A172 (cell line): ENCODE data around the gene TMEM184A. TPM values are rescaled to one million over a fixed set of nuclear protein-coding genes. Genes with fewer than 3 reads are reported as not detected.

Experiments
- DNase-seq: peaks from one replicate; pipeline ENCODE4 v3.0.0-alpha.2; 2015; ENCODE audit warnings: low spot score
- total RNA-seq: library from RNA; depleted of rRNA; stranded (reverse); fragments of >200 nt; shearing (Covaris generic); gene quantifications from 2 replicates; pipeline ENCODE4 v1.2.3, GENCODE V29; 2014

The TMEM184A gene
- total RNA-seq, 1 experiment from 2014 or later = 2.7 TPM

DNA sequence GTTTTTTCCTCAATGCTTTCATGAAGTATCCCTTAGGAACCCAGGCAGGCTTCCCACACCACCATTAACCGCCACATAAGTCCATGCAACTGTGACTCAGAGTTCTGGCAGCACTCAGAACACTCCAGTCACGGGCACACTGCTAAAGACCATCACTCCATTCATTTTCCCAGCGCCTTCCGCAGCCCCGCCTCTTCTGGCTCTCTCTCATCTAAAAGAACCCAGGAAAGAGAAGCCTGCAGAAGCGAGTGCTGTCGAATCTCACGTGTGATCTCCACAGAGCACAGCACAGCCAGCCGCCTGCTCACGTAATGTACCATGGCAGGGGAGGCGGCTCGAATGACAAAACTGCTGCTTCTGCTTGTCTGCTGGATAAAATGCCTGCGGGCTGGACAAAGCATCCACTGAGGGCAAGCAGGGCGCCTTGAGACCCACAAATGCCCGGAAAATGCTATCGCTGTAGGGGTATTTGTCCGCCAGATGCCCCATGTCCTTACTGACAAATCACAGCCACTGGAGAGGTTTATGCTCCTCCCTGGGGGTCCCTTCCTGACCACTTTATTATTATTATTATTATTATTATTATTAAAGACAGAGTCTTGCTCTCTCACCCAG is 12.0 kb upstream of the TMEM184A start:
- peak; percentile 99 for DNase-seq

DNA sequence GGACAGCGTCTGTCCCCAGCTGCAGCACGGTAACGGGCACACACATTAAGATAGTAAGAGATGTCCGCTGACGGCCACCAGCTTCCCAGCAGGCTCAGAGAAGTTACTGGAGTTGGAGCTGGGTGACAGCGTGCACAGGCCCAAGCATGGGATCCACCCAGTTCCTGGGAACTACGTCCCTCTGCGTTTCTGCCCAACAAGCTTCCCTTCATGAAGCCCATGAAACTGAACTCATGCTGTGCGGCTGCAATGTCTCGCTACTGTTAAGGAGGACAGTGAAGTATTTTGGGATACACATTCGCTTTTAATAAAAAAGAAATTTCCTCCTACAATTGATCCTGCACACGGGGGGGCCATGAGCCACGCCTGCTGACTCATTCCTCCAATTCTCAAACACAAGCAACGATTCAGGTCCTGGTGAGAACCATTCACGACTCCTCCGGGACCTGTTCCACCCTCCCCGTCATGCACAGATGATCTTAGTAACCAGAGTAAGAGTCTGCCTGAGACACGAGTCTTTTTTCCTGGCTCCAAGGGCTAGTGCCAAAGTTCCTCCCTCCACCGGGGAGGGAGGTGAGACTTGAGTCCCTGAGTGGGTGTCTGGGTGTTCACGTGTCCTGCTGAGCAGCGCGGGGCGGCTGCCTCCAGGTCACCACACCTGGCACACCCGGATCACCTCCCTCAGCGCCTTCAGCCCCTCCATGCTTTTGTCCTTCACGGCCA is 11.2 kb upstream of the TMEM184A start:
- DNase-seq = peak; percentile 94

DNA sequence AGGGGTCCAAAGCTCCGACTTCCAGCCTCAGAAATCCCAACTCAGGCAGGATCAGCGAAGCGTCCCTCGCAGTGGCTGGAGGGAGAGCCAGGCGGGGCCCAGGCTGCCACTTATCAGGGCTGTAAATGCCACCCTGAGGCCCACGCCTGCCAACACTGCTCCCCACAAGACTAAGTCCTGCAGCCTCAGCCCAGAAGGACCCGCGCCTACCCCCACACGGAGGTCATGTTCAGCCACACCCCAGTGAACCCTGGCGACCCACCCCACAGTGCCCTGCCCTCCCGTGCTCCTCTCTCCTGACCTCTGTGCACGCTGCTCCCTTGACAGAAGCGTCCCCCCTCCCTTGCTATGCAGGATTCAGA is 10.7 kb upstream of the TMEM184A start:
- DNase-seq = no peak

DNA sequence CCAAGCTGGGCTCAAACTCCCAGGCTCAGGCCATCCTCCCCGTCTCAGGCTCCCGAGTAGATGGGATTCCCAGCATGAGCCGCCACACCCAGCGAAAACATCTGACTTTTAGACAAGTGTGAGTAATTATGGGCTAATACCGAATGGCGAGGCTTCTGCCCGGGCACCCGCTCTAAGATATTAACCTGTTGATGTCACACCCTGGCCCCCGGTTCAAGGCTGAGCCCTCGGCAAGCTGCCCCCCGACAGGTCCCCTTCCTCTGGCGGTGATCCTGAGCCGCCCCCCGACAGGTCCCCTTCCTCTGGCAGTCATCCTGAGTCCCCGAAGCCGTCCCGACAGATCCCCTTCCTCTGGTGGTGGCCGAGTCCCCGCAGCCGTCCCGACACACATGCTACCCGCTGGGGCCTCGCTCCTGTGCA is 8.6 kb upstream of the TMEM184A start:
- peak; percentile 91 for DNase-seq

DNA sequence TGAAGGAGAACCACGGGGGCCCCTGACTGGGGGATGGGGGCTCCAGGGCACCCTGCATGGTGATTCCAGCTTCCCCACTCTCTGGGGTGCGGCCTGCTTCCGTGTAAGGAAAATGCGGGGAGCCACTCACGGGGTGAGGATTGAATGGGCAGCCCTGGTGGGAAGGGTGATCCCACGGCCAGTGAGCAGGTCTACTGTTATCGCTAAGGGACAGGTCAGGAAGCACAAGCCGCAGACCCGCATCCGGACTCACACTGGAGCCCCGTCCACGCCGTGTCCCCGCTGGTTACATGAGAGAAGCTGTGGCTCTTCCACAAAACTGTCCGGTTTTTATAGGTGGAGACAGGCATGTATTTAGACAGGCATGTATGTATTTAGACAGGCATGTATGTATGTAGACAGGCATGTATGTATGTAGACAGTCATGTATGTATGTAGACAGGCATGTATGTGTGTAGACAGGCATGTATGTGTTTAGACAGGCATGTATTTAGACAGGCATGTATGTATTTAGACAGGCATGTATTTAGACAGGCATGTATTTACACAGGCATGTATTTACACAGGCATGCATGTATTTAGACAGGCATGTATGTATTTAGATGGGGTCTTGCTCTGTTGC is 8.1 kb upstream of the TMEM184A start:
- no peak for DNase-seq

DNA sequence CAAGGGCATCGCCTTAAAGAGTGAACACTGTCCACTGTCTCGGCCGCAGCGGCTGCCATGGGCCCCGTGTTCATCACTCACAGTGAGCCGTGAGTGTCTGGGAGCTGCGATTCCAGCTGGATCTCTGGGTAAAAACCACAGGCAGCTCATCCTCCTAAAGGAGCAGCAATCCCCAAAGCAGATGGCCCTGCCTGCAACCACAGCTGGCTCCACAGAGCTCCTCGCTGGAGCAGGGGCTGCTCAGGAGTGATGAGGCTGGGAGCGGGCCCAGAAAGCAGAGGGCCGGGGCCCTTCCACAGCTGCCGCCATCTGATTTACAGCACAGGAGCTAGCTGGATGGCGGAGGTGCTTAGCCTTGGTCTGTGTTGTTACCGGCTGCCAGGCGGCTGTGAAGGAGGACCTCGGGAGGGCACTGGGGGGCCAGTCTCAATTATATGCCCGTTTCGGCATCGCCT is 6.6 kb upstream of the TMEM184A start:
- DNase-seq = no peak

DNA sequence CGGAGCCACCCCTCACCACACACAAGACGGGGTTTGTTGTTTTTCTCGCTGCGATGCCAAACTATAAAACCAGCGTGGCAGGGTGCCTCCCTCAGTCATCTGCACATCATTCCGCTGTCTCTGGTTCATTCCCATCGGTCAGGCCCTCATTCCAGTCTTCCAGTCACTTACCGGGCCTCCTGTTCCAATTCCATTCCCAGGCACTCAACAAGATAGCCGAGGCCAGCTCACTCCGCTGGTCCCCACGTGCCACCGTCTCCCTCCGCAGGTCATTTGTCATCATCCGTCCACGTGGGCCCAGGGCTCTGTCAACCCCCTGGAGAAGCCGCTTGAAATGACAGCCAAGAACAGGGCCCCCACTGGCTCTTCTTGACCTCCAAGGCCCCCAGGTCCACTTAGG is 6.1 kb upstream of the TMEM184A start:
- no peak for DNase-seq

DNA sequence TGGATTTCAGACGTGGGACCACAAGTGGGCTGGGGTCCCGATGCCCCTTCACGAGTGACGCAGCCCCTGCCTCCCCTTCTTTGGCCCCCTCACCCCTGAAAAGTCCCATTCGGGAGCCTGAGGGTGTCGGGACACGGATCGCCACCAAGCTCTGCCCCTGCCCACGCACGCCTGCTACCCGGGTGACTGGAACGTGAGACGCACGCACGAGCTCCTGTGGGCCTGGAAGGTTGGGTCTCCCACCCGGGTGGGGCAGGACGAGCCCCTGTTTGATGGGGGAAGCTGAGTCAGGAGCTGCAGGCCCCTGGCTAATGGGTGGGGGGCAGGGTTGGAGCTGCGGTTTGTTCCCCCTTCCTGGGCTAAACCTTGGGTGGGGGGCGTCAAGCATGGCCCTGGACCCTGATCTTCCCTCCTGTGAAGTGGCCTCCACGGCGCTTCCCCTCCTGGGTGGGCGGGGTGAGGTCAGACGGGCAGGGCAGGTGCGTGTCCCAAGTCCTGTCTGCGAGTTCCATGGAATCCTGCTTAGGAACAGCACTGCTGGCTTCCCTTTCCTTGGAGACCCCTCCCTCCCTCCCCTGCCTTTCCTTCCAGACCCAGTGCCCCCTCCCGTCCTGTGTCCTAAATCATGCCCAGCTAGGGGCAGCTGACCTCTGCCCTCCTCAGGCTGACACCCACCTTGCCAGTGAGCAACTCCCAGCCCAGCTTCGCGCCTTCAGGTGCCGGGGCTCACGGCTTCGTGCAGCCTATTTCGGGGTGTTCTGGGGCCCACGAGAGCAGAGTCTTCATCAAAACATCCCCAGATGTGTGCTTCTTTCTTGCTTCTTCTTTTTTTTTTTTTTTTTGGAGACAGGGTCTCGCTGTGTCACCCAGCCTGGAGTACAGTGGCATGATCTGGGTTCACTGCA is 5.3 kb upstream of the TMEM184A start:
- DNase-seq = no peak

DNA sequence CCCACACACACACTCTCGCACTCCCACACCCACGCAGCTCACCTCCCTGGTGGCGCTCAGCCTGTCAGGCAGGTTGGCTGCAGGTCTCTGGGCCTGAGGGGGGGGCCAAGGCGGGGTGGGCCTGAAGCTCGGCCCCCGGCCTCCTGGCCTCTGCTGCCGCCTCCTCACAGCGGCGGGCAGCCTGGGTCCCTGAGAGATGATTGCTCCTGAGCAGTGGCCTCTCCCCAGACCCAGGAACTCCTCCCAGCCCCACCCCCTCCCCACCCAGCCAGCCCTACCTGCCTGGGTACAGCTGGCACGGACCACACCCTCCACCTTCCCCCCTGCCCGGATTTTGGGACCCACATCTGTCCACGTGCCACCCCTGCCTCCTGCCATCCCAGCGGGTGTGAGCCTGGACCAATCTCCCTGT is 4.6 kb upstream of the TMEM184A start:
- no peak for DNase-seq

DNA sequence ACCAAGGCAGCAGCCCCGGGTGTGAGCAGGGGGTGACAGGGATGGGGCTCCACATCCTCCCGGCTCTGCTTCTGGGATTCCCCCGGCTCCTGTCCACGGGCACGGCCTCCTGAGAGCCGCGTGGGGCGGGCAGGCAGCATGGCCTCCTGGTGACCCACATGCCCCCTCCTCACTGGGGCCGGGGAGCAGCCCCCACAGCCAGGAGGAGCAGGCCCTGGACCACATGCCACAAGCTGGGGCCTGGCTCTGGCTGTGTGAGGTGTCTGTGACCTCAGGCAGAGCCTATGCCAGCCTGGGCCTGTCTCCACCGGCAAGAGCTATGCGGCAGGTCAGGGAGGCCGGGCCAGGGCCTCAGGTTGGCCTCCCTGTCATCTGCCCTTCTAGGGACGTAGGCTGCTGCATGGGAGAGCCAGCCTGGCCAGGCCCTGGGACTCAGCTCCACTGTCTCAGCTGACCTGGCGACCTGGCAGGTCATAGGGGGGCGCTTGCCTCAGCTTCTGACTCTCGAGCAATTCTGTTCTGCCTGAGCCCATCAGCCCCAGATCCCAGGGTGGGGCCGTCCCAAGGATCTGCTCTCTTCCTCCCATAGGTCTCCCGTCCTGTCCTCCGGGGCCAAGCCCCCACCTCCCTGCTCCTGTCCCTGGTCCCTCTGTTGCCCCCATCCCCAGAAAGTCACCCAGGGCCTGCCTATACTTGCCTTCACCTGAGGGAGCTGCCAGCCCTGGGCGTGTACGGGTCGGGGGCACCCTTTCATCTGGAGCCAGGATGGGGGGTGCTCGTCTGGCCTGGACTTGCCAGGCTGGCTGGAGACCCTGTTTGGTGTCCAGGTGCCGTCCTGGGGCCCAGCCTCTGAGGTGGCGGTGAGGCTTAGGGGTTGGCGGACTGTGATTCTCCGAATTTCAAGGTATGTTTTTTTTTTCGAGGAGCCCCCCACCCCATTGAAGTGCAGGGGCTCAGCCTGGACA is 3.9 kb upstream of the TMEM184A start:
- no peak for DNase-seq

DNA sequence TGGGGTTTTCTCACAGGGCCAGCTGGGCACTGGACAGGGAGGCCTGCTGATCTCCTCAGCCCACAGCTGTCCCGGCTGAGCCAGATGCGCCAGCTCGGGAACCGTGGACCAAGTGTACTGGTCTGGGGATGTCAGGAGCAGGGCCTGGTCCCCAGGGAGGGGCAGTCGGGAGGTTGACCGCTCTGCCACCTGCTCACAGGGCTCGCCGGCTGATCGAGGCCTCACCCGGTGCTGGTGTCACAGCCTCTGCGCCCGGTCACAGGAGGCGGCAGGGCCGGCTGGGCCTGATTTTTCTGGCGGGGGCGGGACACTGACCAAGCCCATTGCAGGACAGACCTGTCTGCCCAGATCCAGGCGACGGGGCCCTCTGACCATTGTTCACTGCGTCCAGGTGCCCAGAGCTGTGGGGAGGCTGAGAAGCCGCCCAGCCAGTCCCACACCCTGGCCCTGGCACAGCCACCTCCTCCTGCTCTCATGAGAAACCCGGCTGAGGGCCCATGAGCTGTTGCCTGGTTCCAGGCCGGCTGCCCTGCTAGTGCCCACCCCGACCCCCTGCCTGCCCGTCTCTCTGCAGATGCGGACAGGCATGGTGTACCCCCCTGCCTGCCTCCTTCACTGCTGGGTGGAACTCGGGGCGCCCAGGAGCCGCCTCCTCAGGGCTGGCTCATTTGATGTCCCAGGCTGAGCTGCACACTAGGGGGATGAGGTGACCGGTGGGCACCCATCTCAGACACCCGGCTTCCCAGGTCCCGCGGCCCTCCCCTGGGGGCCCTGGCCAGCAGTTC is 3.0 kb upstream of the TMEM184A start:
- no peak for DNase-seq

DNA sequence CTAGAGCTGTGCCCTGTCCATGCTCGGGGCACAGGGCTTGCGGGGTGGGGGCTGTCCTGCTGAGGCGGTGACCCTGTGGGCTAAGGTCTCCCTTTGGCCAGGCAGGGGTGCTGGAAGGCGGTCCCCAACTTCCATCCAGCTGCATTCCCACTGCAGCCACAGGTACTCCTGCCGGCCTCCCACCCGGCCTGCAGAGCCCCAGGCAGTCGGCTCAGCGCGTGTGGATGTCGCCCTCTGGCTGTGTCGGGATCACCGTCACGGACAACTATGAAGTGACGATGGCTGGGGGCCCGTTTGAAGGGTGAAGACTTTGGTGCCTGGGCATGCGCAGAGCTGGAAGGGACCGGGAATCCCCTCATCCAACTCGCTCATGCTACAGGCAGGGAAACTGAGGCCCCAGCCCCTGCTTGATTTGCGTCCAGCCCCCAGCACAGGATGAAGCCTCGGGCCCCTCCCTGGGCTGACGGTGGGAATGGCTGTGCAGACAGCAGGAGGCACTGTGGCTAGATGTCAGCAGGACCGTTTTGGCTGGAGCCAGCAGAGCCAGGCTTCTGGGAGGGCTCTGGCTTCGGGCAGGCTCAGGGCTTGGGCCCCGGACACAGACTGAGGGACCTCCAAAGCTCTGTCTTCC is 2.3 kb upstream of the TMEM184A start:
- DNase-seq = no peak

DNA sequence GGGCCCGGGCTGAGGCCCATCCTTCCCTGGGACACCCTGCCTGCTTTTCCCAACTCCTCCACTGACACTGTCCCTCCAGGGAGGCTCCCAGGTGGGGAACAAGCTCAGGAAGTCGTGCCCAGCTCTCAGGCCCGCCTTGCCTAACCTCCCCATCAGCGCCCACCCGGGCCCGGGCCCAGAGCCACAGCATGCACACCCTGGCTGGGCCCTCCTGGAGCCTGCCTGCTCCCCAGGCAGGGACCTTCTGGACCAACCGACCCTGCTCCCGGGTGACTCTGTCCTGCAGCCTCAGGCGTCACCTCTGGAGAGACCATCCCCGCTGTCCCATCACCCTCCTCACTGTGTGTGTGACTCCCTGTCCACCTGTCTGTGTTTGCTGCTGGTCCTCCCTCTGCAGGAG is 1.8 kb upstream of the TMEM184A start:
- no peak for DNase-seq

DNA sequence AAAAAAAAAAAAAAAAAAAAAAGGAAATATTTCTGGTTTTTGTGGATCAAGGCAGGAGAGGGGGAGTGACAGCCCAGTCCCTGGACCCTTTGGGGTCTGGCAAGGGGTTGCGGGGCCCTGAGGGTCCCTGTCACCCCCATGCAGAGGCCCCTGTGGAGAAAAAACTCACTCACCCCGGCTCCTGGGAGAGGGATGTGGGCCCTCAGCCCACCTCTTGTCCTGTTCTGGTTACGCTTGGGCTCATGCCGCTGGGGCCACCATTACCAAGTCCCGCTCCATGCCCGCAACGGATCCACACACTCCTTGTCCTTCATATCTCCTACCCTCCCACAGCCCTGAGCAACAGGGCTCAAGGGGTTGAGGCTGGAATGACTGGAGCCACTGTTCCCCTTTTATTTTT is 1.0 kb upstream of the TMEM184A start:
- DNase-seq = no peak

DNA sequence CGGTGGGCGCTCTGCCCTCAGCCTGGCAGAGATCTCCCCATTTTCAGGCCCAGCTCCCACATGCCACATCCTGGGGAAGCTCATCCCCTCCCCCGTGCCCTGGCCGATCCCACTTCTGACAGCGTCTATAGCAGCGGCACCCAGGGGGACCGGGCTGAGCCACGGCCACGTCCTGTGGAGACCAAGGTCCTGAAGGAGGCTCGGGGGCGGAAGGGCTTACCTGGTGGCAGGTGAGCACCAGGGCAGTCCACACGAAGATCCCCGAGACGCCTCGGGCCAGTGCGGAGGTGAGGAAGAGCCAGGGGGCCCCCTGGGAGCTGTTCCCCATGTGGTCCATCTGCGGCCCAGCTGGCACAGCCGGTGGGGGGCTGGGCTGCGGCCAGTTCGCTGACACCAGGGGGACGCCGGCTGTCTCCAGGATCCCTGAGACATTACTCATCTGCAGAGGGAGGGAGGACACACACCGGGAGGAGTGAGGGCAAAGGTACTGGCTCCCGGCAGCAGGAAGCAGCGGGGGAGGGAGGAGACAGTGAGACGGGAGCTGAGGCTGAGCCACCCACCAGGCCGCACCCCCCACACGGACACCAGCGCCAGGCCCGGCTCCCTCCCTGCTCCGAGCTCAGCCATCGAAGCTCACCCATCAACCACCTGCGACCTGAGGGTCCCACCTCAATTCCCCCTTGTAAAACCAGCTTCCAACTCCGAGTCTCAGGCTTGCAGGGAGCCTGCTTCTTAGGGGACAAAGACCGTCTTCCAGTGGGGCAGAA is 776 bp downstream of the TMEM184A start:
- peak; percentile 99 for DNase-seq

DNA sequence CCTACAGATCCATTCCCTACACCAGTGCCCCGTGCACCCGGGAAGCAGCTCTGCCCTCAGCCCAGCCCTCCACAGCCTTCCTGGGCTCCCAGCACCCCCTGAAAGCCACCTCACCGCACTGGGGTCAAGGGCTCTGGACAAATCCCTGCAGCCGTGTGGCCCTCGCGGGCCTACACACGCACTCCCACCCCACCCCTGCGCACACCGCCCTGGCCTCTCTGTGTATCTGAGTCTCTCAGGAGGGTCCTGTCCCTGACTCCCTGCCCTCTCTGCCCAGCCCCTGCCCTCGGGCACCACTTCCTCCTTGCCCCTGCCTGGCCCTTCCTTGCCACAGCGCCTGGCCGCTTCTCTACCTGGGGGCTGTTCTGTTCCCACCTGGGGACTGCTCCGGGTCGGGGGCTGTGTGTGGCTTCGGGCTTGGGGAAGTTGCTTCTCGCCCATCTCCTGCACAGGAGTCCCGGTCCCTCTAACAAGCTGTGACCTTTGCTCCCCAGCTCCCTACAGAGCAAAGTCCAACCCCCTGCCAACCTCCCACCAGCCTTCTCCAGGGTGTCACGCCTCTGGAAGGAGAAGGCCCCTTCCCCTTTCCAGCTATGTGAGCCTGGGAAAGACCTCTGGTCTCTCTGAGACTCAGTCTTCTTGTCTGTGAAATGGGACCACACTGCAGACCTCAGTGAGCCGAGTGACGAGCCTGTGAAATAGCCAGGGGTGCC is 1.5 kb downstream of the TMEM184A start:
- DNase-seq = no peak

DNA sequence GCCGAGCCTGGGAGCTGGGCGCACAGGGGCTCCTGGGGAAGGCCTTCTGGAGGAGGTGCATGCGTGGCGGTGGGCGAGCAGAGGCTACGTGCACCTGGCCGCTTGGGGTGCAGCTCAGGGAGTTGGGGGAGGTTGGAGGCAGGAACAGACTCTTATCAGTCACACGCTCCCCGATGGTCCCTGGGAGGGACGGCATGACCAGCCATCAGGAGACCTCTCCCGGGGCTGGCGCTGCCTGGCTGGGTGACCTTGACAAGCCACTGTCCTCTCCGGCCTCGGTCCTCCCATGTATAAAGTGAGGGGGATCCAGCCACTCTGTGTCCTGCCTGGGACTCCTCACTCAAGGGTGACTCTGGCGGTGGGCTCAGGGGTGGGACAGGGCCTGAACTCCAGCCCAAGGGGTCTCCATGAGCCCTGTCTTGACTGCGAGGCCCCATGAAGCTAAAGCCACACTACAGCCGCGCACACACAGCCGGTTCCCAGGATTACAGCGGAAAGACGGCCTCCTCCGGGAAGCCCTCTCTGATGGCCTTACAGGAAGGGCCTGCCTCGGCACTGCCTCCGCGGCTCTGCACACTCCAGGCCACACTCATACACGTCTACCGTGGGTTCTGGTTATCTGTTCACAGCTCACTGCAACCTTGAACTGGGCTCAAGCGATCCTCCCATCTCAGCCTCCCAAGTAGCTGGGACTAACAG is 2.3 kb downstream of the TMEM184A start:
- DNase-seq = no peak

DNA sequence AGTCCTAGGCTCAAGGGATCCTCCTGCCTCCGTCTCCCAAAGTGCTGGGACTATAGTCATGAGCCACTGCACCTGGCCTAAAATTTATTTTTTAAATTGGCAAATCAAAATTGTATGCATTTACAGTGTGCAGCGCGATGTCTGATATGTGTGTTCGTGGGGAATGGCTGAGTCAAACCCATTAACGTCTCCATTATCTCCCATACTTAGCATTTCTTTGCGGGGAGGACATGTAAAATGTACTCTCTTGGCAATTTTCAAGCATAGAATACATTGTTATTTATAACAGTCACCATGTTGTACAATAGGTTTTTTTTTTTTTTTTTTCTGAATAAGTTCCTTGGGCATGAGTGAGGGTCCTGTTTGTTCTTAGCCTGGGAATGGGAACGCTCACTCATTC is 3.8 kb downstream of the TMEM184A start:
- no peak for DNase-seq
